GM21619 (cell line): Measurements from ENCODE around the gene ST3GAL3.

Experiments
- ATAC-seq: cut with Tn5 transposase; IDR thresholded peaks from one replicate; pipeline ENCODE4 v1.9.1; 2021; ENCODE audit not compliant: unreplicated experiment

Gene ST3GAL3

DNA sequence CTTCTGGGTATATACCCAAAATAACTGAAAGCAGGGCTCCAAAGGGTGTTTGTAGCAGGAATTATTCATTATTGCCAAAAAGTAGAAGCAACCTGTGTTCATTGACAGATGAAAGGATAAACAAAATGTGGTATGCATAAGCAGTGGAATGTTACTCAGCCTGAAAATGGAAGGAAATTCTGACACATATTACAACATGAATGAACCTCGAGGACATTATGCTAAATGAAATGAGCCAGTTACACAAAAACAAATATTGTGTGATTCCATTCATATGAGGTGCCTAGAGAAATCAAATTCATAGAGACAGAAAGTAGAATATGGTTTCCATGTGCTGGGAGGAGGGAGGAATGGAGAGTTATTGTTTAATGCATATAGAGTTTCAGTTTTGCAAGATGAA, 140.0 kb downstream of the ST3GAL3 start:
- no peak for ATAC-seq

GRCh38 chr1:43847882-43848281, 140.5 kb downstream of the ST3GAL3 start:
- ATAC-seq = no peak

DNA sequence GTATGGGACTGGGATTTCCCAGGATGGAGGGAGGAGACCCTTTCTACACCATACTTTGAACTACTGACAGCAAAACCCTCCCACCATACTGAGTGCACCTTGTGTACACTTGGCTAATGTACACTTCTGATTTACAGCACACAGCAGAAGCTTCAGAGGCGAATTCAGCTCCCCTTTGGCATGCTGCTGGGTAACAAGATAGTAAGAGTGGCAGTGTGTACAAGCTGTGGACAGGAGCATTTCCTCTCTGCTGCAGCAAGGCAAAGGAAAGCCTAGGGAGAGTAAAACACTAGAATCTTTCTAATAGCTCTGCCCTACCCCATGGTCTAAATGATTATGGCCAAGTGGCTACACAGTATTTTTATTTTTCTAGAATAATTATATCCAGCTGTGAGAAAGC, 142.3 kb downstream of the ST3GAL3 start:
- no peak for ATAC-seq

GRCh38 chr1:43850591-43851233, 143.4 kb downstream of the ST3GAL3 start:
- no peak for ATAC-seq

DNA sequence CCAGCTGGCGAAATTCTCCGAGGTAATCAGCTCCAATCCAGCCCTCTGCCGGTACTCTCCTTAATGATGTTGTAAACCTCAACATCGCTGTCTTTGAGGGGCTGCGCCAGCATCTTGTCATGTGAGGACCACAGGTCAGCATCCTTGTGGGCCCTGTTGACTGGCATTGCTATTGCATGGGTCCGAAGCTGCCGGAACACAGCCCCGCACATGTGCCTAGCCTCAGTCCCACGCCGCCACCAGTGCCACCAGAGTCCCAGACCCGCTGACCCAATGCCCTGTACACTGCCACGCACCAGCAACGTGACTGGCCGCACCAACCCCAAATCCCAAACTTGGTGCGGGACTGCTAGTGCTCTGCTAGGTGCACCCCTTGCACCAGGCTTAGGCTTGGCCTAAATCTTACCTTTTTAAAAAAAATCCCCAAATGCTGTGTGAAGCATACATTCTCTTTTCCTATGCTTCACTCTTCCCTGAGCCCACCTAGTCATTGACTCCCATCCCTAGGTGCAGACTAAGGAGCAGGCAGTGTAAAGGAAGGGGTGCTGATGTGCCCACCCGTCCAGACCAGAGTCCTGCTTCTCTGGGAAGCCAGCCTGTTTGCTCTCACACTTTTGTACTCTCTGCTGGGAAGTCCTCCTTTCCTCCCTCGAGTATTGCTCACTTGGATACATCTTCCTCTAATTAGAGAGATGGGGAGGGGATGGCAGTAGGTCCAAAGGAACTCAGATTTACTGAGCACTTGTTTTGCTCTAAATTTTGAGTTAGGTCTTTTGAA, 144.4 kb downstream of the ST3GAL3 start:
- no peak for ATAC-seq

GRCh38 chr1:43853161-43853921, 146.0 kb downstream of the ST3GAL3 start:
- ATAC-seq = no peak

DNA sequence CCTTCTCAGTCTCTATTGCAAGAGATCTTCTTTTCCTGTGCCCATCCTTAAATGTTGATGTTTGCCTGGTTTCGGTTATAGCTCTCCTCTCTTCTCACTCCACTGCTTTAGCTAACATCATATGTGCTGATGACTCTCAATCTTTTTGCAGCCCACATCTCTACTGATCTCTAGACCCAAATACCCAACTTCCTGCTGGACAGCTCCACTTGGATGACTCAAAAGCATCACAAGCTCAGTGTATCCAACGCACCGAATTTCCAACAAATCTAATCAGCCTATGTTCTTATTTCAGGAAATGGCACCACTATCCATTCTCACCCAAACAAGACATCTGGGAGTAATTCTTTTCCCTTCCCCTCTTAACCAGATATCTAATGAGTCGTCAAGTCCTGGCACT, 147.1 kb downstream of the ST3GAL3 start:
- no peak for ATAC-seq

DNA sequence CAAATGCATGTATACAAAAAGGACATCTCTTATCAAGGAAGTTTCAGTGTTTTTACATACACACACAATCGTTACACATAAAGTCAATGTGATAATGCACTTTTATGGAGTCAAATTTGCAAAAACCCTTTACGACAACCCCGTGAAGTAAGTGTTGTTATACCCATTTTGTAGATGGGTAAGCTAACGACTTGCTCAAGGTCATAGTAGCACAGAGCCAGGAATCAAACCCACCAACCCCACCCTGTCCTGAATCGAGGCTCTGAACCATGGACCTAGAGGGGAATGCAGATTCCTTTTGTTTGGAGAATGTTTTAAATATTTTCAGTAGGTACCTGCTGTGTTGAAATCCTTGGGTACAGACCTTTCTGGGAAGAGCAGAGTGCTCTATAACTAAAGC, 148.9 kb downstream of the ST3GAL3 start:
- ATAC-seq = no peak

GRCh38 chr1:43857163-43857562, 149.8 kb downstream of the ST3GAL3 start:
- ATAC-seq = no peak

- ATAC-seq = no peak
Measured at GRCh38 chr1:43858324-43858723, 151.0 kb downstream of the ST3GAL3 start.

GRCh38 chr1:43861337-43861736, 154.0 kb downstream of the ST3GAL3 start:
- ATAC-seq = no peak

GRCh38 chr1:43861988-43862735, 154.8 kb downstream of the ST3GAL3 start:
- ATAC-seq = no peak

GRCh38 chr1:43864111-43865045, 157.0 kb downstream of the ST3GAL3 start:
- ATAC-seq = no peak

DNA sequence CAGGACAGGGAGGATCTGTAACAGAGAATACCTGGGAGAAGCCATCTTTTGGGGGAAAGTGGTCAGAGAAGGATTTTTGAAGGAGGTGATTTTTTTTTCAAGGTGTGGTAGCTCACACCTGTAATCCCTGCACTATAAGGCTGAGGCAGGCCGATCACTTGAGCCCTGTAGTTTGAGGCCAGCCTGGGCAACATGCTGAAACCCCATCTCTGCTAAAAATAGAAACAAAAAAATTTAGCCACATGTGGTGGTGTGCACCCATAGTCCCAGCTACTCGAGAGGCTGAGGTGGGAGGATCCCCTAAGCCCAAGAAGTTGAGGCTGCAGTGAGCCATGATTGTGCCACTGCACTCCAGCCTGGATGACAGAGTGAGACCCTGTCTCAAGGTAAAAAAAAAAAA, 158.9 kb downstream of the ST3GAL3 start:
- ATAC-seq = no peak

GRCh38 chr1:43867976-43868740, 160.8 kb downstream of the ST3GAL3 start:
- ATAC-seq = no peak

DNA sequence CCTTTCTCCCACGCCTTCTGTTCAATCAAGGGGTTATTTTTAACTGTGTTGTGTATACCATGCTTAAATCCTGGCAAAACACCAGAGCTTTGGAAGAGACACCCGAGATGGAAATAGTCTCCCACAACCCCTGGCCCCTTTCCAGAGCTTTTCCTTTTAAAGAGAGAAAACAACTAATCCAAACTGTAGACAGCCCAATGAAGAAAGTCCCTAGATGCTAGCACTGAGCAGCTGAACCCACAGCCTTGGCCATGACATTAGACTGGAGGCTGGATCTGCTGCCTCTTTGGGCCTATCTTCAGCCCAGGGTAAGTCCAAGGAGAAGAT, 161.4 kb downstream of the ST3GAL3 start:
- ATAC-seq = no peak

DNA sequence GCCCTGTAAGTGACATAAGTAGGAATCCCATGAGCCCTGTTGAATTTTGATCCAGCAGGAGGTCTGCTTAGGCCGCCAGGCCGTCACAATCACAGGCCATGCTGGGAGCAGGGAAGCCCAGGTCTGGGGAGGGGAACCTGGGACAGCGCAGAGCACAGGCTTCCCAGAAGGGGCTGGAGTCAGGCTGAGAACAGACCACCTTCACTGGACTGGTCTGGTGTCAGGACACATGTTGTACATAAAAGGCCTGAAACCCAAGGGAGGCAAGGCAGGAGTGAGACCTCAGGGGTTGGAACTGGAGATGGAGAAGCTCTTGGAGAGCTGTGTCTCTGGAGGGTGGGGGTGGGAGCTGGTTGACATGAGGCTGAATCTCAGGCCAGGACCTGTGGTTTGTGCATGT, 163.0 kb downstream of the ST3GAL3 start:
- ATAC-seq = no peak

DNA sequence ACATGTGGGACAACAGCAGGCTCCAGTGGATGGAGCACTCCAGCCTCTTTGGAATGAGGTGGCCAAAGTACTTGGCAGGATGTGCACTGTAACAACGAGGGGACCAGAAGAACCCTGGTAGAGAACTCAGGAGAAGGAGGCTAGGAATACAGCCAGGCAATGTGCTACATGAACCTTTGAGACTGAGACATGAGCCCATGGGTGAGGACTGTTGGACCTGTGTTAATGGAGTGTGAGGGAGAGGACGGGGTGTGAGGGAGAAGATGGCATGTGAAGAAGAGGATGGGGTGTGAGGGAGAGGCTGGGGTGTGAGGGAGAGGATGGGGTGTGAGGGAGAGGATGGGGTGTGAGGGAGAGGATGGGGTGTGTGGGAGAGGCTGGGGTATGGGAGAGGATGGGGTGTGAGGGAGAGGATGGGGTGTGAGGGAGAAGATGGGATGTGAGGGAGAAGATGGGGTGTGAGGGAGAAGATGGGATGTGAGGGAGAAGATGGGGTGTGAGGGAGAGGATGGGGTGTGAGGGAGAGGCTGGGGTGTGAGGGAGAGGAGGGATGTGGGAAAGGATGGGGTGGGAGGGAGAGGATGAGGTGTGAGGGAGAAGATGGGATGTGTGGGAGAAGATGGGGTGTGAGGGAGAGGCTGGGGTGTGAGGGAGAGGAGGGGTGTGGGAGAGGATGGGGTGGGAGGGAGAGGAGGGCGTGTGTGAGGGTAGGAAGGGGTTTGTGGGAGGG, 164.0 kb downstream of the ST3GAL3 start:
- no peak for ATAC-seq

DNA sequence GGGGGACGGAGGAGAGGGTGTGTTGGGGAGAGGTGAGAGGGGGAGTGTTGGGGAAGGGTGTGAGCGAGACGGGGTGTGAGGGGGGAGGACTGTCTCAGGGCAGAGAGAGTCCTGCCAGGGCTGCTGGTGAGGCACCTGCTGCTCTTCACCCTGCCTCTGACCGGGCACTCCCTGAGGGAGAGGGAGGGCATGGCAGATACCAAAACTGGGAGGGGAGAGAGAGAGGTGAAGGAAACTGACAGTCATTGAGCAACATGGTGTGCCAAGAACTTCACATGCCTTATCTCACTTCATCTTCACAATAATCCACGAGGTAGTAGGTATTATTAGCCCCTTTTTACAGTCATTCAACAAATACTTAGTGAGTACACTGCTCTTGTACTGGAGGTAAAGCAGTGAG, 164.9 kb downstream of the ST3GAL3 start:
- no peak for ATAC-seq
